Lower lobe of right lung (tissue), 2 donors: Measurements from ENCODE around the gene CAPN14. TPM values are rescaled to one million over a fixed set of nuclear protein-coding genes. Genes with fewer than 3 reads are reported as not detected.

Experiments used
- ATAC-seq, 2 donors: fragments of 200-7000 bp; cut with Tn5 transposase; one replicate each; pipeline ENCODE4 v1.9.1; 2020 to 2022; ENCODE audit warnings: mild to moderate bottlenecking in 2 of 2, moderate library complexity in 2 of 2
- DNase-seq: peaks from one replicate; pipeline ENCODE4 v3.0.0-alpha.2; 2020
- H3K27ac ChIP-seq: fragments of 200-600 bp; one replicate; pipeline ENCODE4 v1.8.0; 2022
- H3K27me3 ChIP-seq: fragments of 200-600 bp; one replicate; pipeline ENCODE4 v1.8.0; 2022; ENCODE audit warnings: low read depth
- H3K36me3 ChIP-seq: fragments of 200-600 bp; one replicate; pipeline ENCODE4 v1.8.0; 2022; ENCODE audit warnings: mild to moderate bottlenecking
- H3K4me1 ChIP-seq: fragments of 200-600 bp; one replicate; pipeline ENCODE4 v1.8.0; 2022
- H3K4me3 ChIP-seq: fragments of 200-600 bp; one replicate; pipeline ENCODE4 v1.8.0; 2022; ENCODE audit warnings: mild to moderate bottlenecking
- H3K9me3 ChIP-seq: fragments of 200-600 bp; one replicate; pipeline ENCODE4 v1.8.0; 2022
- CTCF ChIP-seq: fragments of 200-600 bp; IDR thresholded peaks from one replicate; pipeline ENCODE4 v1.8.0; 2022; ENCODE audit warnings: antibody characterized with exemption, mild to moderate bottlenecking
- intact Hi-C: fragments of 100-400 bp; cut with DNase I; formaldehyde crosslinking; loops from one replicate; pipeline ENCODE4 v1.11.0; 2022
- total RNA-seq: library from RNA; stranded (reverse); fragmentation: NEBNext Ultra II Directional; extraction: Animal tissue kit (Norgen Biotek cat#: 25700); gene quantifications from one replicate; pipeline ENCODE4 v1.2.1, GENCODE V29; 2021
- donor health status: DM: no; HTN: yes; CAD: no; lungs with severe emphysema.

CAPN14 gene
- total RNA-seq, 1 donor from 2014 or later, result 0.15 TPM

GRCh38 chr2:31237348-31238017 is 20.2 kb upstream of the CAPN14 start:
- no peak overlapping the region for H3K27ac ChIP-seq
- intact Hi-C loops, result no loop called here
- DNase-seq (no peak), ATAC-seq (no peak)
- no peaks in the 10 kb centered on the region for H3K27me3 ChIP-seq
- no peaks in the 10 kb centered on the region for H3K9me3 ChIP-seq
- no peak for TF ChIP-seq CTCF
- H3K36me3 ChIP-seq, result no peaks in the 10 kb centered on the region
- no peak overlapping the region for H3K4me3 ChIP-seq
- peaks cover 24% of the 10 kb centered on the region for H3K4me1 ChIP-seq

- ATAC-seq, result no peak
- H3K4me3 ChIP-seq, result no peak overlapping the region
- H3K36me3 ChIP-seq, result no peaks in the 10 kb centered on the region
- no peak overlapping the region for H3K27ac ChIP-seq
- peaks cover 24% of the 10 kb centered on the region for H3K4me1 ChIP-seq
- no peak for DNase-seq
- no peaks in the 10 kb centered on the region for H3K9me3 ChIP-seq
- intact Hi-C loops, result no loop called here
- no peak for TF ChIP-seq CTCF
- no peaks in the 10 kb centered on the region for H3K27me3 ChIP-seq
These were observed 19.3 kb upstream of the CAPN14 start for GRCh38 chr2:31236433-31237205.

DNA sequence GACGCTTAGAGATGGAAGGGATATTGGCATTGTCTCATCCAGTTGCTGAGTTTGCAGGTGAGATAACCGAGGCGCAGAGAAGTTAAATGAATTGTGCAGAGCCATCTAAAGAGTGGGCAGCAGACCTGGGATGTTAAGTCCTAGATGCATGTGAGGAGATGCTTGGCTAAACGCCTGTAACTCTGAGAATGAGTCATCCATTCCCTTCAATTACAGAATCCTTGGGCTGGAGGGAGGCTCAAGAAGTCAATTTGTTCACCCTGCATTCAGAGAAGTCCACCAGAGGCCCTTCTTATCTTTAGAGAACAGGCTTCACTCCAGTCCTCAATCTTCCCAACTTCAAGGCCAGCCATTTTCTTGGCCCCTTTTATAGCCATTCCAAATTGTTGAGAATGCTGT is 18.2 kb upstream of the CAPN14 start:
- ATAC-seq (no peak), DNase-seq (no peak)
- peak overlapping the region; percentile 6 for H3K27ac ChIP-seq
- TF ChIP-seq CTCF, result no peak
- H3K9me3 ChIP-seq, result no peaks in the 10 kb centered on the region
- H3K36me3 ChIP-seq, result no peaks in the 10 kb centered on the region
- intact Hi-C loops, result no loop called here
- H3K4me3 ChIP-seq, result peak overlapping the region; percentile 69
- H3K27me3 ChIP-seq, result no peaks in the 10 kb centered on the region
- peaks cover 24% of the 10 kb centered on the region for H3K4me1 ChIP-seq

- TF ChIP-seq CTCF, result no peak
- intact Hi-C loops, result no loop called here
- Histone ChIP-seq H3K9me3 (no peaks in the 10 kb centered on the region), H3K27me3 (no peaks in the 10 kb centered on the region), H3K27ac (peak overlapping the region; percentile 72), H3K36me3 (no peaks in the 10 kb centered on the region), H3K4me1 (peaks cover 24% of the 10 kb centered on the region), H3K4me3 (peak overlapping the region; percentile 69)
- no peak for DNase-seq
- no peak for ATAC-seq
These were observed 17.6 kb upstream of the CAPN14 start for GRCh38 chr2:31234683-31235503.
